Adrenal gland (tissue), 12 donors: ENCODE measurements around the gene MAPK1. TPM values are rescaled to one million over a fixed set of nuclear protein-coding genes. Genes with fewer than 3 reads are reported as not detected.
"Not testable (repeated sequence)": the region's sequence is repeated elsewhere in the genome, so short reads cannot be mapped to it uniquely, and the experiment has no call there.

Source experiments
- DNase-seq, 7 donors: peaks; one replicate each; pipeline ENCODE4 v3.0.0-alpha.2; 2019 to 2020
- H3K27ac ChIP-seq, 5 donors: fragments of 200-600 bp; sonication (generic) in 4 of 5; 1 replicate in 3 of 5; 2 replicates in 2 of 5; pipeline versions ENCODE4 v1.5.1 to v1.8.0; 2016 to 2020; ENCODE audit warnings: mild to moderate bottlenecking in 1 of 5
- H3K27me3 ChIP-seq: fragments of 200-600 bp; 2 replicates; pipeline ENCODE4 v1.8.0; 2021
- H3K36me3 ChIP-seq, 2 donors: fragments of 200-600 bp; replicated peaks in 1 of 2; 1 replicate in 1 of 2; 2 replicates in 1 of 2; pipeline versions ENCODE4 v1.5.1 to v1.8.0; 2018 to 2022
- H3K4me1 ChIP-seq, 2 donors: fragments of 200-600 bp; replicated peaks in 1 of 2; 1 replicate in 1 of 2; 2 replicates in 1 of 2; pipeline versions ENCODE4 v1.5.1 to v1.8.0; 2018 to 2021
- H3K4me3 ChIP-seq, 4 donors: fragments of 200-600 bp; sonication (generic) in 3 of 4; one replicate each; pipeline ENCODE4 v1.5.1; 2016 to 2018
- H3K9me3 ChIP-seq, 3 donors: fragments of 200-600 bp; sonication (generic) in 1 of 3; replicated peaks in 1 of 3; 1 replicate in 2 of 3; 2 replicates in 1 of 3; pipeline versions ENCODE4 v1.5.1 to v1.8.0; 2016 to 2021
- POLR2A ChIP-seq, 2 donors: fragments of 450-650 bp; IDR thresholded peaks; one replicate each; pipeline ENCODE4 v1.6.1; 2017; ENCODE audit warnings: antibody characterized with exemption in 2 of 2, mild to moderate bottlenecking in 2 of 2, moderate library complexity in 1 of 2
- WGBS, 4 donors: extraction: QIAGEN DNeasy Blood & Tissue Kit in 2 of 4; methylation state at CpG; one replicate each; pipeline versions ENCODE4 v1.1.5 to v1.1.7; 2013 to 2017; 5-methylcytosine and 5-hydroxymethylcytosine counted together
- intact Hi-C, 2 donors: fragments of 100-400 bp; cut with DNase I; formaldehyde crosslinking; loops; one replicate each; pipeline versions ENCODE4 v1.14.1 to v1.15.0; 2022 to 2023
- polyA plus RNA-seq, 3 donors: library from polyadenylated mRNA; stranded (reverse); fragments of 200-250 nt in 2 of 3; fragments of 350-450 nt in 1 of 3; fragmentation: Illumina TruSeq in 1 of 3; extraction: RNeasy Lipid Tissue Mini Kit (QIAGEN cat#74804) in 1 of 3; gene quantifications; one replicate each; pipeline ENCODE4 v1.2.3, GENCODE V29; 2013 to 2014
- total RNA-seq, 9 donors: library from RNA; depleted of rRNA in 4 of 9; stranded (reverse); fragments of >200 nt in 4 of 9; fragments of 120-200 nt in 1 of 9; fragmentation: NEBNext Ultra II Directional in 1 of 9; extraction: Animal tissue kit (Norgen Biotek cat#: 25700) in 1 of 9; gene quantifications; one replicate each; pipeline versions ENCODE4 v1.1.0 to v1.2.4, GENCODE V29; 2013 to 2023
- TF ChIP-seq, protein P1 (sequence below), 6 experiments: fragments of 450-650 bp in 4 of 6; fragments of 200-600 bp in 2 of 6; sonication (generic) in 1 of 6; IDR thresholded peaks; 1 replicate in 5 of 6; 2 replicates in 1 of 6; pipeline versions ENCODE4 v1.5.1 to v1.8.0; 2016 to 2021; ENCODE audit warnings: antibody characterized with exemption in 6 of 6, mild to moderate bottlenecking in 2 of 6, moderate library complexity in 1 of 6
- donor health status: healthy with polysubstance abuse.
- donor health status: Bipolar disorder and iron deficiency.
- donor health status: DM: yes; HTN: yes; CAD: no.
- donor health status: DM: no; HTN: no; CAD: no.
- donor health status: DM: no; HTN: no; CAD: no.
- donor health status: DM: yes; HTN: yes; CAD: no.

MAPK1 gene
- total and polyA plus RNA-seq, 12 donors = 9.6 to 201 (median 94.4) TPM

DNA sequence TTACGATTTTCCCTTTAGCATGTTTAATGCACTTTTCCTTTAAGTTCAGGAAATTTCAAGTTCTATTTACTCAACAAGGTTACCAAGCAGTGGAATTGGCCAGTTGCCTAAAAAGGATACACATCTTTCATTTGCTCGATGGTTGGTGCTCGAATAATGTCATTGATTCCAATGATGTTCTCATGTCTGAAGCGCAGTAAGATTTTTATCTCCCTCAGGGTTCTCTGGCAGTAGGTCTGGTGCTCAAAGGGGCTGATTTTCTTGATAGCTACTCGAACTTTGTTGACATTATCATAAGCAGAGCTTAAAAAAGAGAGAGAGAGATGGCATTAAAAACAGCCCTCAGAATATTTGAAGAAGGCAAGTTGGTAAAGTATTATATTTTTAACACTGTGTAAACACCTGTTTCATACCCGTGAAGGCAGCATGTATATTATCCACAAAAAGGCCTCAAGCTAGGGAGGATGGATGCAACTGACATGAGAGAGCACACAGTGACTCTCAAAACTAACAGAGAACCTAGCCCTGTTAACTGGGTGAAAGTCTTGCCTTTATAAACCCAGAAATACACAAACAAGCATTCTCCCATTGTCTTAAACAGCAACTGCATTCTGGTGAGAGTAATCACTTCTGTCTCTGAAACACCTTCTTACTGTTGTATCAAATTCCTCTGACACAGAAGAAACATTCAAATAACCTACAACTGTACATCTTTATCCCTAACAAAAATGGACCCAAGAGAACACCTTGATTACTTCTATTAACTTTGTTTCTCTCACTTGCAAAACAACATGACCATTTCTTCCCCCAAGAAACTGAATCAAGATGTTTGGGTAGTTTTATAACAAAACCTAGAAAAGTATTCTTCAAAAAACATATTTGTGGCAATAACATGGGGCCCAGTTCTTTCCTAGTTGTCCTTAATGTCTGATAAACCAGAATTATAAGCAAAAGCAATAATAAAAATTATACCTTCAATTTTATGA lies 59.6 kb downstream of the MAPK1 start:
- no peak for DNase-seq
- WGBS, 4 donors = 50 to 58% (median 57%) methylated on average over 6 of the region's 6 CpGs
- no peaks in the 10 kb centered on the region for H3K9me3 ChIP-seq
- peaks cover 0 to 16% of the 10 kb centered on the region in 2 donors for H3K4me1 ChIP-seq
- H3K27me3 ChIP-seq = no peaks in the 10 kb centered on the region
- H3K27ac ChIP-seq = no peak overlapping the region
- TF ChIP-seq POLR2A (IDR thresholded peaks at IDR 0.05) = no peak
- TF ChIP-seq, protein P1, sequence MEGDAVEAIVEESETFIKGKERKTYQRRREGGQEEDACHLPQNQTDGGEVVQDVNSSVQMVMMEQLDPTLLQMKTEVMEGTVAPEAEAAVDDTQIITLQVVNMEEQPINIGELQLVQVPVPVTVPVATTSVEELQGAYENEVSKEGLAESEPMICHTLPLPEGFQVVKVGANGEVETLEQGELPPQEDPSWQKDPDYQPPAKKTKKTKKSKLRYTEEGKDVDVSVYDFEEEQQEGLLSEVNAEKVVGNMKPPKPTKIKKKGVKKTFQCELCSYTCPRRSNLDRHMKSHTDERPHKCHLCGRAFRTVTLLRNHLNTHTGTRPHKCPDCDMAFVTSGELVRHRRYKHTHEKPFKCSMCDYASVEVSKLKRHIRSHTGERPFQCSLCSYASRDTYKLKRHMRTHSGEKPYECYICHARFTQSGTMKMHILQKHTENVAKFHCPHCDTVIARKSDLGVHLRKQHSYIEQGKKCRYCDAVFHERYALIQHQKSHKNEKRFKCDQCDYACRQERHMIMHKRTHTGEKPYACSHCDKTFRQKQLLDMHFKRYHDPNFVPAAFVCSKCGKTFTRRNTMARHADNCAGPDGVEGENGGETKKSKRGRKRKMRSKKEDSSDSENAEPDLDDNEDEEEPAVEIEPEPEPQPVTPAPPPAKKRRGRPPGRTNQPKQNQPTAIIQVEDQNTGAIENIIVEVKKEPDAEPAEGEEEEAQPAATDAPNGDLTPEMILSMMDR (IDR thresholded peaks at IDR 0.05) = no peak
- intact Hi-C loops = loop anchor here in 1 of 2 donors (10.0 kb wide), 1 partner anchor 57 kb away; the partner anchor contains the start of gene MAPK1
- H3K4me3 ChIP-seq = no peak overlapping the region
- H3K36me3 ChIP-seq = peaks cover 0 to 41% of the 10 kb centered on the region in 2 donors

DNA sequence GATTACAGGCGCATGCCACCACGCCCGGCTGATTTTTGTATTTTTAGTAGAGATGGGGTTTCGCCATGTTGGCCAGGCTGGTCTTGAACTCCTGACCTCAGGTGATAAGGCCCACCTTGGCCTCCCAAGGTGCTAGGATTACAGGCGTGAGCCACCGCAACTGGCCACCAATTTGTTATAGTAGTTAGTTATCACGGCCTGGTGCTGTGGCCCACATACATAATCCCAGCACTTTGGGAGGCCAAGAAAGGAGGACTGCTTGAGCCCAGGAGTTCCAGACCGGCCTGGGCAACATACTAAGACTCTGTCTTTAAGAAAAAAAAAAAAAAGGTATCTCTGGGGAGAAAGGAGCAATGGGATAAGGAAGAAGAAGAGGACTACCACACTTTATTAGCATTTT lies 62.1 kb downstream of the MAPK1 start:
- WGBS, 4 donors = 87 to 97% (median 96%) methylated on average over 8 of the region's 8 CpGs
- Histone ChIP-seq H3K36me3 (peaks cover 0 to 53% of the 10 kb centered on the region in 2 donors), H3K4me1 (peaks cover 0 to 16% of the 10 kb centered on the region in 2 donors)
- H3K4me3 ChIP-seq, DNase-seq, H3K27me3 ChIP-seq, H3K27ac ChIP-seq, H3K9me3 ChIP-seq: not testable (repeated sequence)
- intact Hi-C loops = loop anchor here in 1 of 2 donors (10.0 kb wide), 1 partner anchor 59 kb away; the partner anchor contains the start of gene MAPK1

DNA sequence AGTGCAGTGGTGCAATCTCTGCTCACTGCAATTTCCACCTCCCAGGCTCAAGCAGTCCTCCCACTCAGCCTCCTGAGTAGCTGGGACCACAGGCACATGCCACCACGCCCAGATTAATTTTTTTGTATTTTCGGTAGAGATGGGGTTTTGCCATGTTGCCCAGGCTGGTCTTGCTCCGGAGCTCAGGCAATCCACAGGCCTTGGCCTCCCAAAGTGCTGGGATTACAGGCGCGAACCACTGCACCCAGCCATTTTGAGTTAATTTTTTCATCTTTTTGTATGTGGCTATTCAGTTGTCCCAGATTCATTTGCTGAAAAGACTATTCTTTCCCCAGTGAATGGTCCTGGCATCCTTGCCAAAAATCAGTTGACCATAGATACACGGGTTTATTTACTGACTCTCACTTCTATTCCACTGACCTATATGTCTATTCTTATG lies 63.6 kb downstream of the MAPK1 start:
- Histone ChIP-seq H3K4me3 (no peak overlapping the region), H3K36me3 (peaks cover 0 to 57% of the 10 kb centered on the region in 2 donors), H3K27me3 (no peaks in the 10 kb centered on the region), H3K4me1 (peaks cover 0 to 10% of the 10 kb centered on the region in 2 donors), H3K27ac (no peak overlapping the region), H3K9me3 (no peaks in the 10 kb centered on the region)
- intact Hi-C loops = loop anchor here in 1 of 2 donors (10.0 kb wide), 1 partner anchor 61 kb away; the partner anchor contains the start of gene MAPK1
- TF ChIP-seq, protein P1 (IDR thresholded peaks at IDR 0.05) = no peak
- no peak for TF ChIP-seq POLR2A (IDR thresholded peaks at IDR 0.05)
- WGBS, 4 donors = 88 to 94% (median 92%) methylated on average over 6 of the region's 6 CpGs
- DNase-seq = no peak

DNA sequence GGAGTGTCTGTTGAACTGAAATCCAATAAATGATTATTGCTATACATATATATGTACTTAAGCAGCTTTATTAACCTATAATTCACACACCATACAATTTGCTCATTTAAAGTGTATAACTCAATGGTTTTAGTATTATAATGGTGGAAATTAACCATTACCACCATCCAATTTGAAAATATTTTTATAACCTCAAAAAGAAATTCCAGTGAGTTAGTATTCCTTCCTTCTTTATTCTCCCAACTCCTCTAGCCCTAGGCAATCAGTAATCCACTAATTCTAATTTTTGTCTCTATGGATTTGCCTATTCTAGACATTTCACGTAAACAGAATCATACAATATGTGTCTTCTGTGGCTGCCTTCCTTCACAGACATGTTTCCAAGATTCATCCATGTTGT lies 64.8 kb downstream of the MAPK1 start:
- no peaks in the 10 kb centered on the region for H3K27me3 ChIP-seq
- intact Hi-C loops = loop anchor here in 1 of 2 donors (10.0 kb wide), 1 partner anchor 62 kb away; the partner anchor contains the start of gene MAPK1
- no peak for DNase-seq
- 96 to 100% (median 97%) methylated on average over 1 of the region's 1 CpG for WGBS, 4 donors
- TF ChIP-seq, protein P1 (IDR thresholded peaks at IDR 0.05) = no peak
- no peak for TF ChIP-seq POLR2A (IDR thresholded peaks at IDR 0.05)
- H3K4me3 ChIP-seq = no peak overlapping the region
- H3K9me3 ChIP-seq = no peaks in the 10 kb centered on the region
- no peak overlapping the region for H3K27ac ChIP-seq
- H3K4me1 ChIP-seq = peaks cover 0 to 11% of the 10 kb centered on the region in 2 donors
- peaks cover 0 to 65% of the 10 kb centered on the region in 2 donors for H3K36me3 ChIP-seq
